Hepatocyte (in vitro differentiated cells): ENCODE measurements around the gene CORO1C. TPM values are rescaled to one million over a fixed set of nuclear protein-coding genes. Genes with fewer than 3 reads are reported as not detected.

Experiments
- DNase-seq: peaks from one replicate; pipeline ENCODE4 v3.0.0-alpha.2; 2016; ENCODE audit warnings: low spot score
- H2AFZ ChIP-seq: fragments of 200-600 bp; sonication (generic); 2 replicates; pipeline ENCODE4 v1.6.0; 2016; ENCODE audit warnings: antibody characterized with exemption, mild to moderate bottlenecking
- H3K27ac ChIP-seq: fragments of 200-600 bp; sonication (generic); 2 replicates; pipeline ENCODE4 v1.5.1; 2016; ENCODE audit warnings: mild to moderate bottlenecking
- H3K27me3 ChIP-seq: fragments of 200-600 bp; sonication (generic); 2 replicates; pipeline ENCODE4 v1.6.1; 2016
- H3K36me3 ChIP-seq: fragments of 200-600 bp; sonication (generic); replicated peaks from 2 replicates; pipeline ENCODE4 v1.5.1; 2016; ENCODE audit warnings: low read depth; ENCODE audit not compliant: insufficient read depth
- H3K4me1 ChIP-seq: fragments of 200-600 bp; sonication (generic); 2 replicates; pipeline ENCODE4 v1.5.1; 2016; ENCODE audit warnings: mild to moderate bottlenecking, moderate library complexity; ENCODE audit not compliant: insufficient read depth
- H3K4me2 ChIP-seq: fragments of 200-600 bp; sonication (generic); 2 replicates; pipeline ENCODE4 v1.6.0; 2016
- H3K4me3 ChIP-seq: fragments of 200-600 bp; sonication (generic); 2 replicates; pipeline ENCODE4 v1.5.1; 2016; ENCODE audit warnings: mild to moderate bottlenecking
- H3K79me2 ChIP-seq: fragments of 200-600 bp; sonication (generic); 2 replicates; pipeline ENCODE4 v1.6.0; 2017; ENCODE audit warnings: mild to moderate bottlenecking
- H3K9me2 ChIP-seq: fragments of 200-600 bp; sonication (generic); replicated peaks from 2 replicates; pipeline ENCODE4 v1.6.0; 2017; ENCODE audit warnings: mild to moderate bottlenecking; ENCODE audit not compliant: insufficient read depth
- H3K9me3 ChIP-seq: fragments of 200-600 bp; sonication (generic); 2 replicates; pipeline ENCODE4 v1.5.1; 2016; ENCODE audit warnings: low read depth, mild to moderate bottlenecking
- H4K20me1 ChIP-seq: fragments of 200-600 bp; sonication (generic); 2 replicates; pipeline ENCODE4 v1.6.0; 2016; ENCODE audit warnings: mild to moderate bottlenecking; ENCODE audit not compliant: insufficient read depth, poor library complexity, severe bottlenecking
- CTCF ChIP-seq: fragments of 200-600 bp; sonication (generic); IDR thresholded peaks from 2 replicates; pipeline ENCODE4 v1.5.1; 2016; ENCODE audit warnings: antibody characterized with exemption, mild to moderate bottlenecking; ENCODE audit not compliant: poor library complexity
- EZH2 ChIP-seq: fragments of 200-600 bp; sonication (generic); IDR thresholded peaks from 2 replicates; pipeline ENCODE4 v1.6.1; 2016; ENCODE audit warnings: antibody characterized with exemption, mild to moderate bottlenecking, borderline replicate concordance
- EZH2phosphoT487 ChIP-seq: fragments of 200-600 bp; sonication (generic); IDR thresholded peaks from one replicate; pipeline ENCODE4 v1.6.1; 2018; ENCODE audit warnings: antibody characterized with exemption, mild to moderate bottlenecking, low read depth, moderate library complexity; ENCODE audit not compliant: unreplicated experiment, severe bottlenecking
- WGBS: methylation state at CpG from one replicate; pipeline ENCODE4 v1.1.6; 2016; ENCODE audit warnings: low lambda C conversion rate; ENCODE audit errors: missing lambda C conversion rate; 5-methylcytosine and 5-hydroxymethylcytosine counted together
- polyA plus RNA-seq: library from polyadenylated mRNA; unstranded; fragments of >200 nt; fragmentation: Nextera tagmentation; extraction: Ambion mirVana; gene quantifications from 2 replicates; pipeline ENCODE4 v1.2.1, GENCODE V29; 2016
- total RNA-seq: library from RNA; depleted of rRNA; stranded (reverse); fragments of >200 nt; gene quantifications from 2 replicates; pipeline ENCODE4 v1.2.3, GENCODE V29; 2014

Gene CORO1C
- total and polyA plus RNA-seq, 2 experiments from 2014 or later = 110 to 137 TPM

GRCh38 chr12:108690542-108691174 lies 40.7 kb downstream of the CORO1C start:
- H3K4me1 ChIP-seq = peaks cover 37% of the 10 kb centered on the region
- no peaks in the 10 kb centered on the region for H3K27me3 ChIP-seq
- no peaks in the 10 kb centered on the region for H3K36me3 ChIP-seq
- H3K4me3 ChIP-seq = no peak overlapping the region
- no peaks in the 10 kb centered on the region for H3K9me2 ChIP-seq
- DNase-seq = peak; percentile 18
- H3K27ac ChIP-seq = peak overlapping the region; percentile 96
- 58% methylated on average over 4 of the region's 4 CpGs for WGBS
- no peaks in the 10 kb centered on the region for H3K9me3 ChIP-seq
- peak overlapping the region; percentile 67 for H3K4me2 ChIP-seq
- H4K20me1 ChIP-seq = no peaks in the 10 kb centered on the region
- no peak overlapping the region for H2AFZ ChIP-seq
- H3K79me2 ChIP-seq = peaks cover 70% of the 10 kb centered on the region
- TF ChIP-seq EZH2 = no peak
- TF ChIP-seq EZH2phosphoT487 = no peak
- TF ChIP-seq CTCF = no peak

GRCh38 chr12:108690191-108690518 lies 41.2 kb downstream of the CORO1C start:
- H3K27ac ChIP-seq = peak overlapping the region; percentile 96
- peaks cover 41% of the 10 kb centered on the region for H3K4me1 ChIP-seq
- TF ChIP-seq CTCF (no peak), EZH2phosphoT487 (no peak), EZH2 (no peak)
- no peaks in the 10 kb centered on the region for H3K36me3 ChIP-seq
- H3K79me2 ChIP-seq = peaks cover 71% of the 10 kb centered on the region
- no peak overlapping the region for H3K4me3 ChIP-seq
- H4K20me1 ChIP-seq = no peaks in the 10 kb centered on the region
- H3K27me3 ChIP-seq = no peaks in the 10 kb centered on the region
- no peaks in the 10 kb centered on the region for H3K9me2 ChIP-seq
- DNase-seq = no peak
- no peak overlapping the region for H2AFZ ChIP-seq
- H3K9me3 ChIP-seq = no peaks in the 10 kb centered on the region
- H3K4me2 ChIP-seq = peak overlapping the region; percentile 67

GRCh38 chr12:108689314-108690190 lies 41.8 kb downstream of the CORO1C start:
- peak overlapping the region; percentile 67 for H3K4me2 ChIP-seq
- TF ChIP-seq EZH2 = no peak
- peak; percentile 15 for TF ChIP-seq CTCF
- TF ChIP-seq EZH2phosphoT487 = no peak
- H3K9me2 ChIP-seq = no peaks in the 10 kb centered on the region
- DNase-seq = peak; percentile 27
- WGBS = 23% methylated on average over 7 of the region's 7 CpGs
- H3K27ac ChIP-seq = peak overlapping the region; percentile 96
- no peaks in the 10 kb centered on the region for H3K36me3 ChIP-seq
- H4K20me1 ChIP-seq = no peaks in the 10 kb centered on the region
- no peak overlapping the region for H2AFZ ChIP-seq
- no peaks in the 10 kb centered on the region for H3K9me3 ChIP-seq
- no peaks in the 10 kb centered on the region for H3K27me3 ChIP-seq
- peaks cover 42% of the 10 kb centered on the region for H3K4me1 ChIP-seq
- peaks cover 71% of the 10 kb centered on the region for H3K79me2 ChIP-seq
- H3K4me3 ChIP-seq = no peak overlapping the region
